ENCODE results near the gene CDK14. TPM values are rescaled to one million over a fixed set of nuclear protein-coding genes. Genes with fewer than 3 reads are reported as not detected.

Gene CDK14
- total RNA-seq, 1 experiment from 2014 or later: 57.9 TPM

DNA sequence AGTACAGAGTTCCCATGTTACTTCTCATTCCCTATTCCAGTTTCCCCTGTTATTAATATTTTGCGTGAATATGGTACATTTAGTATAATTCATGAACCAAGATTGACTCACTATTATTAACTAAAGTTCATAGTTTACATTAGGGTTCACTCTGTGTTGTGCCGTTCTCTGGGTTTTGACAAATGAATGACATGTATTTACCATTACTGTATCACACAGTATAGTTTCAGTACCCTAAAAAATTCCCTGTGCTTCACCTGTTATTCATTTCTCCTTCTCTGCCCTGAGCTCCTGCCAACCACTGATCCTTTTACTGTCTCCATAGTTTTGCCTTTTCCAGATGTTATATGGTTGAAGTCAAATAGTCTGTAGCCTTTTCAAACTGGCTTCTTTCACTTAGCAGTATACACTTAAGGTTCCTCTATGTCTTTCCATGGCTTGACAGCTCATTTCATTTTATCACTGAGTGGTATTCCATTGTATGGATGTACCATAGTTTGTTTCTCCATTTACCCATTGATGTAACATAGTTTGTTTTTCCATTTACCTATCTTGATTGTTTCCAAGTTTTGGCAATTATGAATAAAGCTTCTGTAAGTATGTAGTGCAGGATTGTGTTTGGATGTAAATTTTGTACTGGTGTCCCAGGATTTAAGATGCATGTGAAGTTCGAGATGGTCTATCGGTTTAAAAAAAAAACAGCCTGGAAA, 58.8 kb downstream of the CDK14 start:
- H3K27ac Mint-ChIP-seq: no peak overlapping the region
- H3K36me3 Mint-ChIP-seq: peaks cover 2% of the 10 kb centered on the region
- no peak overlapping the region for H3K4me3 Mint-ChIP-seq
- ATAC-seq (no peak), DNase-seq (ENCODE audit: low spot score) (no peak)
- peaks cover 7% of the 10 kb centered on the region for H3K9me3 Mint-ChIP-seq
- peaks cover 18% of the 10 kb centered on the region for H3K4me1 Mint-ChIP-seq
- ChIA-PET POLR2A (no interaction called here), CTCF (interaction anchor here (0.9 kb wide), 1 partner anchor 200 kb away, joined by 3 read pairs; no protein-coding TSS in a partner anchor)
- no peak for TF ChIP-seq ARID4B (CRISPR knock-in tag; IDR thresholded peaks at IDR 0.05; ENCODE audit: borderline replicate concordance)
- no peak for TF ChIP-seq FOXP4 (CRISPR knock-in tag; IDR thresholded peaks at IDR 0.05)
- TF ChIP-seq JAZF1 (CRISPR knock-in tag; IDR thresholded peaks at IDR 0.05): no peak
- no peak for TF ChIP-seq OVOL2 (CRISPR knock-in tag; IDR thresholded peaks at IDR 0.05; ENCODE audit: borderline replicate concordance)
- no peak for TF ChIP-seq ZNF232 (CRISPR knock-in tag; IDR thresholded peaks at IDR 0.05)
- TF ChIP-seq NR3C1 (CRISPR knock-in tag; conservative IDR thresholded peaks at IDR 0.05; ENCODE audit: low read depth): no peak
- no peak for TF ChIP-seq ETV6 (CRISPR knock-in tag; IDR thresholded peaks at IDR 0.05)
- no peak for TF ChIP-seq MAX (CRISPR knock-in tag; IDR thresholded peaks at IDR 0.05)
- TF ChIP-seq NFE2L1 (CRISPR knock-in tag; IDR thresholded peaks at IDR 0.05): no peak
- no peak for TF ChIP-seq FOXP1 (CRISPR knock-in tag; IDR thresholded peaks at IDR 0.05; ENCODE audit: borderline replicate concordance)
- no peak for TF ChIP-seq TCF7 (CRISPR knock-in tag; IDR thresholded peaks at IDR 0.05; ENCODE audit: low read depth)
- no peak for TF ChIP-seq FOXK1 (CRISPR knock-in tag; IDR thresholded peaks at IDR 0.05)
- TF ChIP-seq ZNF138 (CRISPR knock-in tag; conservative IDR thresholded peaks at IDR 0.05): no peak
- TF ChIP-seq GTF2I (CRISPR knock-in tag; conservative IDR thresholded peaks at IDR 0.05): no peak
- TF ChIP-seq IRF2 (CRISPR knock-in tag; IDR thresholded peaks at IDR 0.05; ENCODE audit: borderline replicate concordance, low read depth): no peak
- H3K27me3 Mint-ChIP-seq (ENCODE audit: low read depth): no peaks in the 10 kb centered on the region

DNA sequence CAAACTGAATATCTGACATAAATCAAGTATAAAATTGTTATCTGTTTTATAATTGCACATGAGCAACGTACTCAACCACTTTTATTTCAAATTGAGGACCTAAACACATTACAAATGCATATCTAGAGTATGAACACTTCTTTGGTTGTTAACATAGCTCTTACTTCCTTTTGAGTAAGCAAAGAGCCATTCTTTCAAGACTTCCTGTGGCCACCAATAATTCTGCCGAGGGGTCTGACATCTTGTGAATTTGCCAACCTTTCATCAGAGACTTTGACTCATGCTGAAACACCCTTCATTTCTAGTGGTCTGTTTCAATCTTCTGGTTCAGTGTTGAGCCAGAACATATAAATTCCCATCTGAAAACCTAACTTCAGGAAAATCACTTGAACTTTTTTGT, 59.4 kb downstream of the CDK14 start:
- peaks cover 4% of the 10 kb centered on the region; the same call in 1 of the 2 replicates for H3K9me3 Mint-ChIP-seq
- H3K27me3 Mint-ChIP-seq (ENCODE audit: low read depth): no peaks in the 10 kb centered on the region
- TF ChIP-seq JAZF1 (CRISPR knock-in tag; IDR thresholded peaks at IDR 0.05) (no peak), ZNF671 (CRISPR knock-in tag; IDR thresholded peaks at IDR 0.05) (no peak), CBFB (CRISPR knock-in tag; IDR thresholded peaks at IDR 0.05; ENCODE audit: low read depth) (no peak), AR (CRISPR knock-in tag; IDR thresholded peaks at IDR 0.05) (no peak), PRRX2 (CRISPR knock-in tag; IDR thresholded peaks at IDR 0.05) (no peak), ELF4 (CRISPR knock-in tag; IDR thresholded peaks at IDR 0.05; ENCODE audit: low read depth) (no peak), EMX1 (CRISPR knock-in tag; IDR thresholded peaks at IDR 0.05) (no peak), ZNF121 (CRISPR knock-in tag; IDR thresholded peaks at IDR 0.05) (no peak)
- TF ChIP-seq, protein P1, sequence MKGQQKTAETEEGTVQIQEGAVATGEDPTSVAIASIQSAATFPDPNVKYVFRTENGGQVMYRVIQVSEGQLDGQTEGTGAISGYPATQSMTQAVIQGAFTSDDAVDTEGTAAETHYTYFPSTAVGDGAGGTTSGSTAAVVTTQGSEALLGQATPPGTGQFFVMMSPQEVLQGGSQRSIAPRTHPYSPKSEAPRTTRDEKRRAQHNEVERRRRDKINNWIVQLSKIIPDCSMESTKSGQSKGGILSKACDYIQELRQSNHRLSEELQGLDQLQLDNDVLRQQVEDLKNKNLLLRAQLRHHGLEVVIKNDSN (CRISPR knock-in tag; IDR thresholded peaks at IDR 0.05): no peak
- CTCF ChIA-PET: no interaction called here
- no peak overlapping the region for H3K27ac Mint-ChIP-seq
- H3K4me3 Mint-ChIP-seq: no peak overlapping the region
- peaks cover 25% of the 10 kb centered on the region for H3K4me1 Mint-ChIP-seq
- ATAC-seq (no peak), DNase-seq (ENCODE audit: low spot score) (no peak)
- no peaks in the 10 kb centered on the region for H3K36me3 Mint-ChIP-seq
- POLR2A ChIA-PET: no interaction called here
